SH-SY5Y (cell line): ENCODE results near the gene XAGE2.

ENCODE experiments used
- GATA2 ChIP-seq: IDR thresholded peaks from 2 replicates; pipeline ENCODE4 v1.6.1; 2011; ENCODE audit warnings: mild to moderate bottlenecking, low read depth, low read length
- GATA3 ChIP-seq: IDR thresholded peaks from 2 replicates; pipeline ENCODE4 v1.6.1; 2011; ENCODE audit warnings: low read depth, mild to moderate bottlenecking, low read length, moderate library complexity

DNA sequence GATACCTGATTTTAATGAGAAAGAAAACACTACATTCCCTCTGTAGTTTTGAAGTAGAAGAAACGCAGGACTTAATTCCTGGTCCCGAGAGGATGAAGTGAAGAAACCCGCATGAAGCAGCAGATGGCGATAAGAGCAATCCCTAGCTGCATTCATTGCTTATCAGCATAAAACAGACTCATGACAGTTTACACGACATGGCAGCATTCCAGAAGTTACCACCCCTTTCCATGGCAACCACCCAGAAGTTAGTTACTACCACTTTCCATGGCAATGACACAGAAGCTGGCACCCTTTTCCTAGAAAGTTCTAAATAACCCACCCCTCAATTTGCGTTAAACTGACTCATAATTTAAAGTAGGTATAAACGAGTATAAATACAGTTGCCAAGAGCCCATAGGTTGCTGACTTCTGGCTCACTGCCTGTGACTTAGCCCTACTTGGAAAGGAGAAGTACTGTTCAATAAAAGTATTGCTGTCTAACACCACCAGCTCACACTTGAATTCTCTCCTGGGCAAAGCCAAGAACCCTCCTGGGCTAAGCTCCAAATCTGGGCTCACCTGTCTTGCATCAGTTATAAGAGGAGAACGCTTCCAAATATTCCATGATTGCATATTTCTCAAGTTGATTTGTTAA, 5.5 kb upstream of the XAGE2 start:
- TF ChIP-seq GATA2 (no peak), GATA3 (no peak)
